Stimulated activated CD8-positive, alpha-beta memory T cell treated with anti-CD3 and anti-CD28 coated beads, Interleukin-12 subunit alpha, Interleukin-12 subunit beta, amount 100 ng/mL, for 4 hours (primary cell): Measurements from ENCODE around the gene SLC6A11.

ENCODE experiments used
- DNase-seq: peaks from one replicate; pipeline ENCODE4 v3.0.0-alpha.2; 2020; ENCODE audit warnings: low read depth

Gene SLC6A11

GRCh38 chr3:10954740-10955139, 138.7 kb downstream of the SLC6A11 start:
- no peak for DNase-seq

GRCh38 chr3:10955711-10956453, 139.9 kb downstream of the SLC6A11 start:
- DNase-seq, result no peak

GRCh38 chr3:10956531-10956930, 140.5 kb downstream of the SLC6A11 start:
- no peak for DNase-seq

- no peak for DNase-seq
Measured at GRCh38 chr3:10956986-10957385, 141.0 kb downstream of the SLC6A11 start.

GRCh38 chr3:10957976-10958749, 142.1 kb downstream of the SLC6A11 start:
- no peak for DNase-seq

GRCh38 chr3:10960255-10960654, 144.2 kb downstream of the SLC6A11 start:
- DNase-seq, result no peak

GRCh38 chr3:10961921-10962320, 145.9 kb downstream of the SLC6A11 start:
- DNase-seq, result no peak

GRCh38 chr3:10962481-10963036, 146.5 kb downstream of the SLC6A11 start:
- no peak for DNase-seq

GRCh38 chr3:10964537-10965167, 148.6 kb downstream of the SLC6A11 start:
- DNase-seq, result no peak

GRCh38 chr3:10968401-10968800, 152.4 kb downstream of the SLC6A11 start:
- no peak for DNase-seq

GRCh38 chr3:10970306-10970960, 154.4 kb downstream of the SLC6A11 start:
- no peak for DNase-seq

GRCh38 chr3:10972072-10972782, 156.2 kb downstream of the SLC6A11 start:
- DNase-seq, result no peak

GRCh38 chr3:10973046-10973595, 157.1 kb downstream of the SLC6A11 start:
- DNase-seq, result no peak

- DNase-seq, result no peak
Measured at GRCh38 chr3:10974131-10974530, 158.1 kb downstream of the SLC6A11 start.

GRCh38 chr3:10974746-10975375, 158.8 kb downstream of the SLC6A11 start:
- DNase-seq, result no peak

GRCh38 chr3:10975695-10976234, 159.7 kb downstream of the SLC6A11 start:
- DNase-seq, result no peak

- no peak for DNase-seq
Measured at GRCh38 chr3:10976770-10977169, 160.7 kb downstream of the SLC6A11 start.

GRCh38 chr3:10977892-10978510, 162.0 kb downstream of the SLC6A11 start:
- no peak for DNase-seq

- DNase-seq, result no peak
Measured at GRCh38 chr3:10978956-10979355, 162.9 kb downstream of the SLC6A11 start.

GRCh38 chr3:10980312-10980711, 164.3 kb downstream of the SLC6A11 start:
- no peak for DNase-seq
